Measurements from ENCODE around the gene RSPH6A.

The RSPH6A gene

GRCh38 chr19:45791744-45792469 lies 23.2 kb downstream of the RSPH6A start:
- Histone ChIP-seq H3K4me2 (ENCODE audit: low read depth, low read length, poor library complexity, severe bottlenecking) (peak overlapping the region; percentile 94), H4K20me1 (ENCODE audit: low read depth, low read length) (no peaks in the 10 kb centered on the region), H3K27ac (ENCODE audit: low read depth, low read length) (no peak overlapping the region; the same call in 1 of the 2 replicates), H3K36me3 (ENCODE audit: low read length) (no peaks in the 10 kb centered on the region), H2AFZ (ENCODE audit: low read depth, low read length, severe bottlenecking) (peak overlapping the region; percentile 53), H3F3A (ENCODE audit: insufficient read depth) (no peaks in the 10 kb centered on the region), H3K27me3 (ENCODE audit: low read length) (no peaks in the 10 kb centered on the region), H3K9me2 (replicated peaks; ENCODE audit: insufficient read depth, low read length) (no peaks in the 10 kb centered on the region), H3K9me3 (ENCODE audit: insufficient read depth, low read length) (no peaks in the 10 kb centered on the region), H3K4me3 (ENCODE audit: insufficient read depth, low read length, poor library complexity, severe bottlenecking) (peak overlapping the region; percentile 97), H3K79me2 (ENCODE audit: insufficient read depth, low read length) (peaks cover 10% of the 10 kb centered on the region), H3K9ac (ENCODE audit: low read length) (peak overlapping the region; percentile 84)
- TF ChIP-seq CTCF (IDR thresholded peaks at IDR 0.05; ENCODE audit: insufficient read depth, low read length, poor library complexity, severe bottlenecking) = no peak
- no peak for TF ChIP-seq EZH2phosphoT487 (conservative IDR thresholded peaks at IDR 0.05; ENCODE audit: low read length)

- TF ChIP-seq EZH2phosphoT487 (conservative IDR thresholded peaks at IDR 0.05; ENCODE audit: low read length) = no peak
- no peak for TF ChIP-seq CTCF (IDR thresholded peaks at IDR 0.05; ENCODE audit: insufficient read depth, low read length, poor library complexity, severe bottlenecking)
- Histone ChIP-seq H3K4me2 (ENCODE audit: low read depth, low read length, poor library complexity, severe bottlenecking) (peak overlapping the region; percentile 94), H3K9me2 (replicated peaks; ENCODE audit: insufficient read depth, low read length) (no peaks in the 10 kb centered on the region), H3K9me3 (ENCODE audit: insufficient read depth, low read length) (no peaks in the 10 kb centered on the region), H2AFZ (ENCODE audit: low read depth, low read length, severe bottlenecking) (no peak overlapping the region), H3K27me3 (ENCODE audit: low read length) (no peaks in the 10 kb centered on the region), H3K27ac (ENCODE audit: low read depth, low read length) (no peak overlapping the region), H3K4me3 (ENCODE audit: insufficient read depth, low read length, poor library complexity, severe bottlenecking) (no peak overlapping the region), H3K79me2 (ENCODE audit: insufficient read depth, low read length) (peaks cover 10% of the 10 kb centered on the region), H3K36me3 (ENCODE audit: low read length) (no peaks in the 10 kb centered on the region), H3F3A (ENCODE audit: insufficient read depth) (no peaks in the 10 kb centered on the region), H4K20me1 (ENCODE audit: low read depth, low read length) (no peaks in the 10 kb centered on the region), H3K9ac (ENCODE audit: low read length) (no peak overlapping the region)
Observed at GRCh38 chr19:45790942-45791341, 24.2 kb downstream of the RSPH6A start.

GRCh38 chr19:45789035-45789786 lies 25.9 kb downstream of the RSPH6A start:
- H3K4me2 ChIP-seq (ENCODE audit: low read depth, low read length, poor library complexity, severe bottlenecking) = no peak overlapping the region
- H3K79me2 ChIP-seq (ENCODE audit: insufficient read depth, low read length) = peaks cover 10% of the 10 kb centered on the region
- TF ChIP-seq CTCF (IDR thresholded peaks at IDR 0.05; ENCODE audit: insufficient read depth, low read length, poor library complexity, severe bottlenecking) = no peak
- TF ChIP-seq EZH2phosphoT487 (conservative IDR thresholded peaks at IDR 0.05; ENCODE audit: low read length) = no peak
- H3K36me3 ChIP-seq (ENCODE audit: low read length) = no peaks in the 10 kb centered on the region
- H3K27me3 ChIP-seq (ENCODE audit: low read length) = no peaks in the 10 kb centered on the region
- H3K4me3 ChIP-seq (ENCODE audit: insufficient read depth, low read length, poor library complexity, severe bottlenecking) = no peak overlapping the region
- no peak overlapping the region for H3K27ac ChIP-seq (ENCODE audit: low read depth, low read length)
- no peak overlapping the region for H2AFZ ChIP-seq (ENCODE audit: low read depth, low read length, severe bottlenecking)
- no peaks in the 10 kb centered on the region for H3K9me3 ChIP-seq (ENCODE audit: insufficient read depth, low read length)
- H3K9me2 ChIP-seq (replicated peaks; ENCODE audit: insufficient read depth, low read length) = no peaks in the 10 kb centered on the region
- H4K20me1 ChIP-seq (ENCODE audit: low read depth, low read length) = no peaks in the 10 kb centered on the region
- H3F3A ChIP-seq (ENCODE audit: insufficient read depth) = no peaks in the 10 kb centered on the region
- H3K9ac ChIP-seq (ENCODE audit: low read length) = no peak overlapping the region
